GM21786 (cell line): ENCODE data around the gene KCNK15.

Experiments
- ATAC-seq: cut with Tn5 transposase; IDR thresholded peaks from one replicate; pipeline ENCODE4 v1.9.1; 2021; ENCODE audit not compliant: unreplicated experiment

Gene KCNK15

GRCh38 chr20:44735816-44736169 lies 9.9 kb upstream of the KCNK15 start:
- no peak for ATAC-seq

- no peak for ATAC-seq
Observed at GRCh38 chr20:44736170-44737021, 9.3 kb upstream of the KCNK15 start.

- no peak for ATAC-seq
Observed at GRCh38 chr20:44737116-44737515, 8.5 kb upstream of the KCNK15 start.

- no peak for ATAC-seq
Observed at GRCh38 chr20:44738813-44739477, 6.7 kb upstream of the KCNK15 start.

- no peak for ATAC-seq
Observed at GRCh38 chr20:44739942-44740341, 5.7 kb upstream of the KCNK15 start.

- ATAC-seq: no peak
Observed at GRCh38 chr20:44742304-44743079, 3.2 kb upstream of the KCNK15 start.

- no peak for ATAC-seq
Observed at GRCh38 chr20:44743080-44743701, 2.5 kb upstream of the KCNK15 start.

GRCh38 chr20:44743916-44744655 lies 1.6 kb upstream of the KCNK15 start:
- no peak for ATAC-seq

GRCh38 chr20:44745122-44745597 lies 505 bp upstream of the KCNK15 start:
- no peak for ATAC-seq

- ATAC-seq: no peak
Observed at GRCh38 chr20:44746367-44747165, 901 bp downstream of the KCNK15 start.

- ATAC-seq: no peak
Observed at GRCh38 chr20:44747166-44748004, 1.7 kb downstream of the KCNK15 start.

- ATAC-seq: no peak
Observed at GRCh38 chr20:44748005-44748370, 2.3 kb downstream of the KCNK15 start.

- ATAC-seq: no peak
Observed at GRCh38 chr20:44750081-44750805, 4.6 kb downstream of the KCNK15 start.

GRCh38 chr20:44752099-44752931 lies 6.7 kb downstream of the KCNK15 start:
- ATAC-seq: no peak

GRCh38 chr20:44754554-44754953 lies 8.9 kb downstream of the KCNK15 start:
- no peak for ATAC-seq

GRCh38 chr20:44756011-44756688 lies 10.5 kb downstream of the KCNK15 start:
- no peak for ATAC-seq

- ATAC-seq: no peak
Observed at GRCh38 chr20:44756956-44757355, 11.3 kb downstream of the KCNK15 start.
